HG03460 (cell line): ENCODE results near the gene CYSRT1.
A peak's percentile ranks its signal among the peaks of the same experiment; 100 is the strongest.

ENCODE experiments used
- ATAC-seq: cut with Tn5 transposase; IDR thresholded peaks from one replicate; pipeline ENCODE4 v1.9.1; 2021; ENCODE audit not compliant: unreplicated experiment

The CYSRT1 gene

GRCh38 chr9:137224830-137225694 is at the start of gene CYSRT1:
CYSRT1 (plus strand) TSS chr9:137225174; CDS start chr9:137225622, 448 bp downstream.
- ATAC-seq, result no peak

- ATAC-seq, result no peak
These were observed 49.5 kb upstream of the CYSRT1 start for GRCh38 chr9:137175345-137175961.

GRCh38 chr9:137176302-137177182 is 48.4 kb upstream of the CYSRT1 start:
- no peak for ATAC-seq

- no peak for ATAC-seq
These were observed 46.6 kb upstream of the CYSRT1 start for GRCh38 chr9:137178201-137178938.

GRCh38 chr9:137178939-137179630 is 45.9 kb upstream of the CYSRT1 start:
- no peak for ATAC-seq

- ATAC-seq, result no peak
These were observed 45.2 kb upstream of the CYSRT1 start for GRCh38 chr9:137179761-137180160.

GRCh38 chr9:137180491-137180890 is 44.5 kb upstream of the CYSRT1 start:
- no peak for ATAC-seq

GRCh38 chr9:137181680-137182079 is 43.3 kb upstream of the CYSRT1 start:
- no peak for ATAC-seq

GRCh38 chr9:137182836-137183235 is 42.1 kb upstream of the CYSRT1 start:
- ATAC-seq, result no peak

GRCh38 chr9:137183980-137184595 is 40.9 kb upstream of the CYSRT1 start:
- no peak for ATAC-seq

- no peak for ATAC-seq
These were observed 39.9 kb upstream of the CYSRT1 start for GRCh38 chr9:137184881-137185660.

- no peak for ATAC-seq
These were observed 39.1 kb upstream of the CYSRT1 start for GRCh38 chr9:137185921-137186320.

GRCh38 chr9:137186385-137186784 is 38.6 kb upstream of the CYSRT1 start:
- no peak for ATAC-seq

GRCh38 chr9:137187386-137187785 is 37.6 kb upstream of the CYSRT1 start:
- no peak for ATAC-seq

- ATAC-seq, result no peak
These were observed 36.9 kb upstream of the CYSRT1 start for GRCh38 chr9:137188086-137188489.

- ATAC-seq, result peak; percentile 68
These were observed 36.3 kb upstream of the CYSRT1 start, which contains the start of the genes ANAPC2 and SSNA1 for GRCh38 chr9:137188490-137189296. ANAPC2 (minus strand) TSS chr9:137188560; CDS start chr9:137188532, 28 bp downstream. SSNA1 (plus strand) TSS chr9:137188676; CDS start chr9:137188727, 51 bp downstream.
